K562 (cell line): ENCODE measurements around the gene ZNF174. TPM values are rescaled to one million over a fixed set of nuclear protein-coding genes. Genes with fewer than 3 reads are reported as not detected.

Source experiments
- MGA ChIP-seq: fragments of 450-650 bp; IDR thresholded peaks from 2 replicates; pipeline ENCODE4 v1.6.1; 2016; ENCODE audit warnings: mild to moderate bottlenecking, moderate library complexity
- polyA plus RNA-seq, 8 experiments: library from polyadenylated mRNA; depleted of rRNA in 4 of 8; stranded (reverse) in 5 of 8; unstranded in 3 of 8; fragments of >200 nt; fragmentation: Nextera tagmentation in 2 of 8; fragmentation: Illumina TruSeq in 1 of 8; extraction: Ambion mirVana in 2 of 8; extraction: Trizol in 1 of 8; gene quantifications; 2 replicates each; pipeline versions ENCODE4 v1.2.1 to v1.2.3, GENCODE V29; 2011 to 2014; ENCODE audit warnings: inconsistent platforms in 1 of 8, missing spikeins in 1 of 8
- total RNA-seq, 7 experiments: library from RNA; depleted of rRNA in 6 of 7; stranded (reverse); fragments of >200 nt in 6 of 7; fragmentation: Illumina TruSeq in 2 of 7; extraction: Trizol in 2 of 7; gene quantifications; 2 replicates each; pipeline versions ENCODE4 v1.2.1 to v1.2.3, GENCODE V29; 2011 to 2021; ENCODE audit warnings: low replicate concordance in 1 of 7

The ZNF174 gene
- total and polyA plus RNA-seq, 9 of the 15 experiments (the other 6 are each of a cell fraction or from before 2014, with no cell fraction given): 5.1 to 19.1 (median 12.5) TPM

- TF ChIP-seq MGA: peak; percentile 30; the same call in 1 of the 2 replicates
These were observed 11.2 kb upstream of the ZNF174 start (continued) for GRCh38 chr16:3389663-3390338.
